ENCODE measurements around the gene PCED1A.

DNA sequence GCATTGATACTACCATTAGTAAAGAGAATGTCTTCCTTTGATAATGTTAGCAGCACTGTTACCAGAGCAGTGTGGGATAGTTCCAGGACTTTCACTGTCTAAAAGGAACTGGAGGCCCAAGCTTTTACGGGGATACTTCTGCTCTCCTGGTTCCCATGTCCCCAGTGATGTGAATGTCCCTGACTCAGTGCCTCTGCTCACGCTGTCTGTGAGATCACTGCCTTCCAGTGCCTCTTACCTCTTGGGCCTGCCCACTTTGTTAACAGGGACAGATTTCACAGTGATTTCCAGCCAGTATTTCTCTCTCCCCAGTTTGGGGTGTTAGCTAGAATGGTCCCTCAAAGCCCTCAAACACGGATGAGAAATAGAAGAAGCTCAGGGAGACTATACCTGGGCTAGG, 47.3 kb upstream of the PCED1A start:
- TF ChIP-seq, protein P1, sequence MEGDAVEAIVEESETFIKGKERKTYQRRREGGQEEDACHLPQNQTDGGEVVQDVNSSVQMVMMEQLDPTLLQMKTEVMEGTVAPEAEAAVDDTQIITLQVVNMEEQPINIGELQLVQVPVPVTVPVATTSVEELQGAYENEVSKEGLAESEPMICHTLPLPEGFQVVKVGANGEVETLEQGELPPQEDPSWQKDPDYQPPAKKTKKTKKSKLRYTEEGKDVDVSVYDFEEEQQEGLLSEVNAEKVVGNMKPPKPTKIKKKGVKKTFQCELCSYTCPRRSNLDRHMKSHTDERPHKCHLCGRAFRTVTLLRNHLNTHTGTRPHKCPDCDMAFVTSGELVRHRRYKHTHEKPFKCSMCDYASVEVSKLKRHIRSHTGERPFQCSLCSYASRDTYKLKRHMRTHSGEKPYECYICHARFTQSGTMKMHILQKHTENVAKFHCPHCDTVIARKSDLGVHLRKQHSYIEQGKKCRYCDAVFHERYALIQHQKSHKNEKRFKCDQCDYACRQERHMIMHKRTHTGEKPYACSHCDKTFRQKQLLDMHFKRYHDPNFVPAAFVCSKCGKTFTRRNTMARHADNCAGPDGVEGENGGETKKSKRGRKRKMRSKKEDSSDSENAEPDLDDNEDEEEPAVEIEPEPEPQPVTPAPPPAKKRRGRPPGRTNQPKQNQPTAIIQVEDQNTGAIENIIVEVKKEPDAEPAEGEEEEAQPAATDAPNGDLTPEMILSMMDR (IDR thresholded peaks at IDR 0.05 in 4 of 5, conservative IDR thresholded peaks at IDR 0.05 in 1 of 5), result no peak
- no peak for TF ChIP-seq POLR2A (IDR thresholded peaks at IDR 0.05)
